Measurements from ENCODE around the gene CLIP2.

CLIP2 gene

DNA sequence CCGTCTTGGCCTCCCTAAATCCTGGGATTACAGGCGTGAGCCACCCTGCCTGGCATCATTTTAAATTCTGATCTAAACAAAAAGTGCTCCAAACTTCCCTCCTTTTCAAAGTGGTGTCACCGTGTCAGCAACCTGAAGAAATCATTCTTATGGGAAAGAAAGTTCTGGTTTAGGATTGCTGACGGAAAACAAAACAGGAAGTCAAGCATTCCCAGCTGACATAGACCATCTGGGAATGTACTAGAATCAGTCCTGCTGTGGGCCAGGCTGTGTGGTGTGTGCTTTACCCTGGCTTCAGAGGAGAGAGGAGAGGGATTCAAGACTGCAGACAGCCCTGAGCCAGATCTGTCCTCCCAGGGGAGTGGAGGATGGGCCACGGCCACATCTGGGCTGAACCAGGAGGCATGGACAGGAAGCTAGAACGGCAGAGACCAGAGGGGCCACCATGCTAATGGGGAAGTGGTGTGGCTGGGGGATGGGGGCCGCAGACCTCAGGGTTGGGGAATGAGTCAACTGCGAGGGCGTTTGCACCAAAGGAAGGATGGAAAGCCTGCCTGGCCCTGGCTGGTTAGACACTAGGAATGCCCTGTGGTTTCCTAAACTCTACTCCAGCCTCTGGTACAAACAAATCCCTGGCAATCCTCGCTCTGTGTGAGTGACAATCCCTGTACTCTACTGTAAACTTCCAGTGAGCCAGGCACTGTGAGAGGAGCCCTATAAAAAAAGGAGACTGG is 16.7 kb upstream of the CLIP2 start:
- Histone ChIP-seq H3K36me3 (ENCODE audit: control insufficient read depth in 1 of 2, insufficient read depth in 2 of 2, low read length in 2 of 2) (no peaks in the 10 kb centered on the region), H3K4me1 (ENCODE audit: control insufficient read depth in 1 of 2, insufficient read depth in 2 of 2, low read length in 2 of 2) (peaks cover 0 to 5% of the 10 kb centered on the region in 2 donors), H3K4me3 (ENCODE audit: low read depth in 1 of 2, low read length in 2 of 2) (peak overlapping the region in 1 of 2 donors; percentile 28), H3K27ac (ENCODE audit: low read length) (peak overlapping the region; percentile 86), H3K9me3 (ENCODE audit: control insufficient read depth in 1 of 2, low read length in 2 of 2) (no peaks in the 10 kb centered on the region), H3K27me3 (ENCODE audit: low read depth, low read length) (no peaks in the 10 kb centered on the region)

DNA sequence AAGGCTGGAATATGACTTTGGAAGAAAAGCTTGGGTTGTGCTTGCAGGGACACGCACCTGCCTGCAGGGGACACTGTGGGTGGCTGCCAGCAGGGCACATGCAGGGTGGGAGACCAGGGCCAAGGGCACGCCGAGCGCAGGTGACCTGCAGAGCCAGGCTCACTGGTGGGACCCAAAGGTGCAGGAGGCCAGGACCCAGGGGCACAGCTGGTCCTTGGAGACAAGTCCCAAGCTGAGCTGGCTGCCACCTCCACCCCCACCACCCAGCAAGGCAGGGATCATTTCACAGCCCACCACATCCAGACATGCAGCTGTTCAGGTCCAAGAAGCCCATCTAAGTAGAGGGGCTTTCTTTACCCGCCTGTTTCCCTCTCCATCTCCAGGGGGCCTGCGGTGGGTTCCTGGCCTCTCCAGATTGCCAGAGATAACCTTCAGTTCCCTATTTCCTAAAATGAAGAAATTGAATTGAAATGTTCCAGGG is 13.8 kb upstream of the CLIP2 start:
- Histone ChIP-seq H3K27ac (ENCODE audit: low read length) (no peak overlapping the region), H3K27me3 (ENCODE audit: low read depth, low read length) (no peaks in the 10 kb centered on the region), H3K4me3 (ENCODE audit: low read depth in 1 of 2, low read length in 2 of 2) (no peak overlapping the region), H3K9me3 (ENCODE audit: control insufficient read depth in 1 of 2, low read length in 2 of 2) (no peaks in the 10 kb centered on the region), H3K36me3 (ENCODE audit: control insufficient read depth in 1 of 2, insufficient read depth in 2 of 2, low read length in 2 of 2) (no peaks in the 10 kb centered on the region), H3K4me1 (ENCODE audit: control insufficient read depth in 1 of 2, insufficient read depth in 2 of 2, low read length in 2 of 2) (peaks cover 4 to 5% of the 10 kb centered on the region in 2 donors)

DNA sequence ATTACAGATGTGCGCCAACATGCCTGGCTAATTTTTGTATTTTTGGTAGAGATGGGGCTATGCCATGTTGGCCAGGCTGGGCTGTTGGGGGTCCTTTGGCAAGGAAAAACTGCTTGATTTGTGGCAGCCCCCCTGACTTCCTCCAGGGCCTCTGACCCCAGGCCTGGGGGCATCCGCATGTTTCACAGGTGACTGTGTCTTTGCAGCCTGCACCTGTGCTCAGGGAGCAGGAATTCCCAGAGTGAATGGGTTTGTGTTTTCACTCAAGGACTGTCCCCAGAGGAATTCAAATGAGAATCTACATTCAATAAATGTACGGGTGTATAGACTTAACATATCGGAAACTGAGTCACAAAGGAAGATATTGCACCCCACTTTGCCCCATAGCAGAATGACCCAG is 11.6 kb upstream of the CLIP2 start:
- no peaks in the 10 kb centered on the region for H3K36me3 ChIP-seq (ENCODE audit: control insufficient read depth in 1 of 2, insufficient read depth in 2 of 2, low read length in 2 of 2)
- no peak overlapping the region for H3K27ac ChIP-seq (ENCODE audit: low read length)
- H3K27me3 ChIP-seq (ENCODE audit: low read depth, low read length) = no peaks in the 10 kb centered on the region
- H3K4me1 ChIP-seq (ENCODE audit: control insufficient read depth in 1 of 2, insufficient read depth in 2 of 2, low read length in 2 of 2) = peaks cover 0 to 4% of the 10 kb centered on the region in 2 donors
- no peak overlapping the region for H3K4me3 ChIP-seq (ENCODE audit: low read depth in 1 of 2, low read length in 2 of 2)
- no peaks in the 10 kb centered on the region for H3K9me3 ChIP-seq (ENCODE audit: control insufficient read depth in 1 of 2, low read length in 2 of 2)

DNA sequence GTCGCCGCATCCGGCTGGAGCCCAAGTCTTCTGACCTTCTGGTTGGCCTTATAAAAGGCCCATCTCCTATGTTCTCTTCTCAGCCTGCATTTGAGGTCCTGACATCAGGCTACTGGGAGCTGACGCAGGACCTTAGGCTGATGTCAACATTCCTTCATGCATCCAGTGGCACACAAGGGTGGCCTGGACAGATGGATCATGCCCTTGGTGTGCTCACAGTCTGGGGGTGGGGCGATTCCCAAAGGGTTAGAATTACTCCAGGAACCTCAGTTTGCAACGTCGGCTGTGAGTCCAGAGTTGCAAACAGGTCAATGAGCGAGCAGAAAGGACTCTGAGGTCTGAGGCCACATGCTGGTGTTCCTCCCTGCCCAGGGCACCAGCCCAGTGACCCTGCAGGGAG is 8.2 kb upstream of the CLIP2 start:
- H3K36me3 ChIP-seq (ENCODE audit: control insufficient read depth in 1 of 2, insufficient read depth in 2 of 2, low read length in 2 of 2) = no peaks in the 10 kb centered on the region
- H3K9me3 ChIP-seq (ENCODE audit: control insufficient read depth in 1 of 2, low read length in 2 of 2) = no peaks in the 10 kb centered on the region
- H3K27me3 ChIP-seq (ENCODE audit: low read depth, low read length) = no peaks in the 10 kb centered on the region
- H3K4me3 ChIP-seq (ENCODE audit: low read depth in 1 of 2, low read length in 2 of 2) = no peak overlapping the region
- H3K4me1 ChIP-seq (ENCODE audit: control insufficient read depth in 1 of 2, insufficient read depth in 2 of 2, low read length in 2 of 2) = peaks cover 0 to 4% of the 10 kb centered on the region in 2 donors
- no peak overlapping the region for H3K27ac ChIP-seq (ENCODE audit: low read length)

DNA sequence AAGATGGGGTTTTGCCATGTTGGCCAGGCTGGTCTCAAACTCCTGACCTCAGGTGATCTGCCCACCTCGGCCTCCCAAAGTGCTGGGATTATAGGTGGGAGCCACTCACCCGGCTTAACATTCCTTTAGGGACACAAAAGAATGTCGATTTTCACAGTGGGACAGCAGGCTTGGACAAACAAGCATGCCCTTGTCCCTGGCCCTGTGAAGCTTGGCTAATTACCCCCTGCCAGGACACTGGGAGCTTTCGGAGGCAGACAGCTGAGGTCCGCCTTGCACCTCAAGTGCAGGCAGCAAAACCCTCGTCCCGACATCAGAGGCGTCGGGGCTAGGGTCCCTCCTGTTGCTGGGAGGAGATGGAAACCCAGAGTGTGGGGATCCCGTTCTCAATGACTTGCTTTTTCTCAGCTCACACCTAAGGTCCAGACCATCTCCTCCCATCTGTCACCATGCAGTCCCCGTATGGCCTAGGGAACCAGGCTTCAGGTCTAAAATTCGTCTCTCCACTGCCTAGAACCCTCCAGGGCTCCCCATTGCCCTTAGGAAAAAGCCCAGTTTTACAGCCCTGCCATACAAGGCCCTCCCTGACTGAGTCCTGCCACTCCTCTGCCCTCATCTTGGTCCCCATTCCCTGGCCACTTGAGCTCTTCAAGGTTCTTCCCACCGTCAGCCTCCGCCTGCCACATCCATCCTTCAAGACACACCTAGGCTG is 6.3 kb upstream of the CLIP2 start:
- Histone ChIP-seq H3K4me3 (ENCODE audit: low read depth in 1 of 2, low read length in 2 of 2) (no peak overlapping the region), H3K9me3 (ENCODE audit: control insufficient read depth in 1 of 2, low read length in 2 of 2) (no peaks in the 10 kb centered on the region), H3K36me3 (ENCODE audit: control insufficient read depth in 1 of 2, insufficient read depth in 2 of 2, low read length in 2 of 2) (no peaks in the 10 kb centered on the region), H3K27me3 (ENCODE audit: low read depth, low read length) (no peaks in the 10 kb centered on the region), H3K4me1 (ENCODE audit: control insufficient read depth in 1 of 2, insufficient read depth in 2 of 2, low read length in 2 of 2) (peaks cover under 1 to 4% of the 10 kb centered on the region in 2 donors), H3K27ac (ENCODE audit: low read length) (no peak overlapping the region)

DNA sequence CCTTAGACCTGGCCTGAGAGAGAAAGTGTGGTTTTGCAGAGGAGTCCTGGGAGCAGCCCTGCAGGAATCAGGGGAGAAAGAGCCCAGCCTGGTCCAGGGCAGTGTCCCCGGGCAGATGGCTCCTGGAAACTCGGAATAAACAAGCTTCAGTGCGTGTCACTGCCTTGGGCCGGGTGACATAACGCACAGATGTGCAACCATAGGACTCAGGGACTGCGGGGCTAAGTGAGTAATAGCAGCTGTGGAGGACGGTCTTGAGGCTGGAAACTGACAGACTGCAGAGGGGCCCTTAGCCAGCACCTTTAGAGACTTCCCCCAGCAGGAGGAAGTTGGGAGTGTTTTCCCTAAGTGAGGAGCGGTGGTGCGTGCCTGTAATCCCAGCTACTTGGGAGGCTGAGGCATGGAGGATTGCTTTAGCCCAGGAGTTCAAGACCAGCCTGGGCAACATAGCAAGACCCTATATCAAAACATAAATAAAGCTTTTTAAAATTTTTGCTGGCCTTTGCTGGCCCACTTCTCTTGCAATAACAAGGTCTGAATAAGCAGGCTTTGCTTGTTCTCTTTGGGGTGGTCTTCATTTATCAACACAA is 5.3 kb upstream of the CLIP2 start:
- H3K9me3 ChIP-seq (ENCODE audit: control insufficient read depth in 1 of 2, low read length in 2 of 2) = no peaks in the 10 kb centered on the region
- no peak overlapping the region for H3K27ac ChIP-seq (ENCODE audit: low read length)

DNA sequence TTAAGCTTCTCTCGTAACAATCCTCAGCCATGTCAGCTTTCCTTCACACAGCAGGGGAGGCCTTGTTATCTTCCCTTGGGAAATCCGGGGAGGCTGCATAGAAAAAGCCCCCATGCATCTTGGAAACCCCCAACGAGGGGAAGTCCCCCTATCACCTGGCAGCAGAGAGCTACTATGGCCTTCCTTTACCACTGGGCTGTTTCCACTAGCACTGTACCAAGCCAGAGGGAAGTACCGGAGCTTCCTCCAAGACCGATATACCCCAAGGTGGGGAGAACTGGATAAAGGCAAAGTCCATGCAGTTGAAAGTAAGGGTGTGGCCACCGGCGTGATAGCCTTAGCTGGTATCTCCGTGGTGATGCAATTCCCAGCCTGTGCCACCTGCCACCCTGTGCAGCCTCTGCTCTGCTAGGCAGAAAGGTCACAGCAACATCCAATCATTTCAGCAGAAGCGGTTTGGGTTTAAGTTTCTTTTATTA is 4.4 kb upstream of the CLIP2 start:
- Histone ChIP-seq H3K9me3 (ENCODE audit: control insufficient read depth in 1 of 2, low read length in 2 of 2) (no peaks in the 10 kb centered on the region), H3K36me3 (ENCODE audit: control insufficient read depth in 1 of 2, insufficient read depth in 2 of 2, low read length in 2 of 2) (no peaks in the 10 kb centered on the region), H3K27ac (ENCODE audit: low read length) (peak overlapping the region; percentile 51), H3K4me1 (ENCODE audit: control insufficient read depth in 1 of 2, insufficient read depth in 2 of 2, low read length in 2 of 2) (peaks cover 4 to 10% of the 10 kb centered on the region in 2 donors), H3K27me3 (ENCODE audit: low read depth, low read length) (no peaks in the 10 kb centered on the region), H3K4me3 (ENCODE audit: low read depth in 1 of 2, low read length in 2 of 2) (no peak overlapping the region)

More for the DNA sequence above, 5.3 kb upstream of the CLIP2 start:
- Histone ChIP-seq H3K4me1 (ENCODE audit: control insufficient read depth in 1 of 2, insufficient read depth in 2 of 2, low read length in 2 of 2) (peaks cover 8 to 10% of the 10 kb centered on the region in 2 donors), H3K27me3 (ENCODE audit: low read depth, low read length) (no peaks in the 10 kb centered on the region), H3K36me3 (ENCODE audit: control insufficient read depth in 1 of 2, insufficient read depth in 2 of 2, low read length in 2 of 2) (no peaks in the 10 kb centered on the region), H3K4me3 (ENCODE audit: low read depth in 1 of 2, low read length in 2 of 2) (no peak overlapping the region)

DNA sequence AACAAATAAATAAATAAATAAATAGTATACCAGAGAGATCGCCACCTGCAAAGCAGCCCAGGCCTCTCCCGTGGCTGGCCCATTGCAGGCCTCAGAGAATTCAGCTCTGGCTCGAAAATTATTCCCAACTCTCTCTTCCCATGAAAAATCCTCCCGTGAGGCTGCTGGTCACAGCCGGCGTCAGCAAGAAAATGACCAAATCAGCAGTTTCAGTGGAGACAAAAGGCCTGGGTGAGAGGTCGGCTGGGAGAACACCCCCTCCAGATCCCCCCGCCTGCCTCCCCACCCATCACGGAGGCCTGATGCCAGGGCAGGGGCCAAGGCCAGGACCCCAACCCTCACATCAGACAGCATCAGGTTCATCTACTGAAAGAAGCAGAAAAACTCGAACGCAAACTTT is 3.1 kb upstream of the CLIP2 start:
- Histone ChIP-seq H3K27me3 (ENCODE audit: low read depth, low read length) (no peaks in the 10 kb centered on the region), H3K4me3 (ENCODE audit: low read depth in 1 of 2, low read length in 2 of 2) (no peak overlapping the region), H3K36me3 (ENCODE audit: control insufficient read depth in 1 of 2, insufficient read depth in 2 of 2, low read length in 2 of 2) (no peaks in the 10 kb centered on the region), H3K9me3 (ENCODE audit: control insufficient read depth in 1 of 2, low read length in 2 of 2) (no peaks in the 10 kb centered on the region), H3K27ac (ENCODE audit: low read length) (no peak overlapping the region), H3K4me1 (ENCODE audit: control insufficient read depth in 1 of 2, insufficient read depth in 2 of 2, low read length in 2 of 2) (peaks cover 11 to 22% of the 10 kb centered on the region in 2 donors)

DNA sequence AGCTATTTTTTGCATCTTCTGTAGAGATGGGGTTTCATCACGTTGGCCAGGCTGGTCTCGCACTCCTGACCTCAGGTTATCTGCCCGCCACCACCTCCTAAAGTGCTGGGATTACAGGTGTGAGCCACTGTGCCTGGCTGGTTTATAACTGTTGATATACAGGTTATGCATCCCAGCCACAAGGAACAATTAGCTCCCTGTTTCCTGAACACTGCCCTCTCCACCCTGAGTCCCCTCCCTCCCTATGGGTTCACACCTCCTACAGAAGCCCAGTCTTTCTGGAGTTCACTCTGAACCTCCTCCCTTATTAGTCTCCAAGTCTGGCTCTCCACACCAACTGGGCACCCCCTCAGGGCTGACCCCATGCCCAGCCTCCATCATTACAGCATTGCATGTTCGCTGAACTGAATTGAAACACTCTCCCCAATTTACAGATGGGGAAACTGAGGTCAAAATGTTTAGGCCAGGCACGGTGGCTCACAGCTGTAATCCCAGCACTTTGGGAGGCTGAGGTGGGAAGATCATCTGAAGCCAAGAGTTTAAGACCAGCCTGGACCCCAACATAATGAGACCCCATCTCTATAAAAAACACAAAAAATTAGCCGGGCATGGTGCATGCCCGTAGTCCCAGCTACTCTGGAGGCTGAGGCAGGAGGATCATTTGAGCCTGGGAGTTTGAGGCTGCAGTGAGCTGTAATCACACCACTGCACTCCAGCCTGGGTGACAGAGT is 1.7 kb upstream of the CLIP2 start:
- Histone ChIP-seq H3K27ac (ENCODE audit: low read length) (no peak overlapping the region), H3K36me3 (ENCODE audit: control insufficient read depth in 1 of 2, insufficient read depth in 2 of 2, low read length in 2 of 2) (no peaks in the 10 kb centered on the region), H3K9me3 (ENCODE audit: control insufficient read depth in 1 of 2, low read length in 2 of 2) (no peaks in the 10 kb centered on the region), H3K4me1 (ENCODE audit: control insufficient read depth in 1 of 2, insufficient read depth in 2 of 2, low read length in 2 of 2) (peaks cover 11 to 25% of the 10 kb centered on the region in 2 donors), H3K4me3 (ENCODE audit: low read depth in 1 of 2, low read length in 2 of 2) (no peak overlapping the region), H3K27me3 (ENCODE audit: low read depth, low read length) (no peaks in the 10 kb centered on the region)

DNA sequence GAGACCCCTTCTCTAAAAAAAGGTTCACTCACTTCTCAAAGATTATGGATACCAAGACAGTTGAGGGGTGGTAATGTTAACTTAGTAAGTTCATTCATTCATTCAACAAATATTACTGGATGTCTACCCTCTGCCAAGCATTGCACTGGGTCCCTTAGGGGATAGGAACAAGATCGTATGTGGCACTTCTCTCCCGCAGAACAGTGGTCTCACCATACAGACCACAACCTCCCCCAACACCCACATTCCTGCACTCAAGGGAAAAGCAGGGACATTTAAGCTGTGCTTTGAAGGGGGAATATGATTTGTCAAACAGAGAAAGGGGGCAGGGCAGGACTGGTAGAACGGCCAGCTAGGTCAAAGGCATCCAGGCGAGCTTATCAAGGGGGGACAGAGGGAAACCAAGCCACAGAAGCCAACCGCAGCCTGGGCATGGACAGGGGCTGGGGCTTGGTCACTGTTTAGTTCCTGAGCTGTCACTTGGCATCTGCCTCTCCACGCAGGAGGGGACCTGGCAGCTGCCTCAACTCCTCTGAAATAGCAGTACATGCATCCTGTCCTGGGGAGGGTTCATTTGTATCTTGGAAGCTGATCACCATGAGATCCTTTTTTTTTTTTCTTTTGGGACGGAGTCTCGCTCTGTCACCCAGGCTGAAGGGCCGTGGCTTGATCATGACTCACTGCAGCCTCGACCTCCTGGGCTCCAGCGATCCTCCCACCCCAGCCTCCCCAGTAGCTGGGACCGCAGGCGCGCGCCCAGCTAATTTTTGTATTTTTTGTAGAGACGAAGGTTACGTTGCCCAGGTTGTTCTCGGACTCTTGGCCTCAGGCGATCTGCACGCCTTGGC is 949 bp upstream of the CLIP2 start:
- no peaks in the 10 kb centered on the region for H3K27me3 ChIP-seq (ENCODE audit: low read depth, low read length)
- H3K4me3 ChIP-seq (ENCODE audit: low read depth in 1 of 2, low read length in 2 of 2) = peak overlapping the region; percentile 58 to 69
- peaks cover 11 to 30% of the 10 kb centered on the region in 2 donors for H3K4me1 ChIP-seq (ENCODE audit: control insufficient read depth in 1 of 2, insufficient read depth in 2 of 2, low read length in 2 of 2)
- H3K36me3 ChIP-seq (ENCODE audit: control insufficient read depth in 1 of 2, insufficient read depth in 2 of 2, low read length in 2 of 2) = no peaks in the 10 kb centered on the region
- H3K9me3 ChIP-seq (ENCODE audit: control insufficient read depth in 1 of 2, low read length in 2 of 2) = no peaks in the 10 kb centered on the region
- peak overlapping the region; percentile 1 for H3K27ac ChIP-seq (ENCODE audit: low read length)
